K562 (cell line): ENCODE measurements around the gene OSGIN1. TPM values are rescaled to one million over a fixed set of nuclear protein-coding genes. Genes with fewer than 3 reads are reported as not detected.

Experiments used
- HIVEP1 ChIP-seq: fragments of 250-450 bp; sonication (Bioruptor Pico); IDR thresholded peaks from 2 replicates; pipeline ENCODE4 v1.4.0; 2020; ENCODE audit warnings: mild to moderate bottlenecking
- HNRNPK ChIP-seq: fragments of 200-400 bp; formaldehyde crosslinking; IDR thresholded peaks from one replicate; pipeline ENCODE4 v1.6.1; 2018; ENCODE audit warnings: mild to moderate bottlenecking, low read depth, low read length; ENCODE audit not compliant: poor library complexity, severe bottlenecking
- OTX1 ChIP-seq: fragments of 450-650 bp; formaldehyde crosslinking; IDR thresholded peaks from 2 replicates; pipeline ENCODE4 v1.4.0; 2022; ENCODE audit warnings: mild to moderate bottlenecking
- ZBTB40 ChIP-seq, 2 experiments: fragments of 450-650 bp in 1 of 2; sonication (generic) in 1 of 2; formaldehyde crosslinking in 1 of 2; IDR thresholded peaks; 2 replicates each; pipeline versions ENCODE4 v1.7.1 to v1.9.0; 2016 to 2022; ENCODE audit warnings: inconsistent platforms in 1 of 2, mild to moderate bottlenecking in 1 of 2, missing genetic modification reagents in 1 of 2
- ZNF395 ChIP-seq: fragments of 200-800 bp; sonication (Bioruptor generic); IDR thresholded peaks from 2 replicates; pipeline ENCODE4 v1.6.1; 2017; ENCODE audit warnings: missing genetic modification characterization, missing compliant biosample characterization
- polyA plus RNA-seq, 8 experiments: library from polyadenylated mRNA; depleted of rRNA in 4 of 8; stranded (reverse) in 5 of 8; unstranded in 3 of 8; fragments of >200 nt; fragmentation: Nextera tagmentation in 2 of 8; fragmentation: Illumina TruSeq in 1 of 8; extraction: Ambion mirVana in 2 of 8; extraction: Trizol in 1 of 8; gene quantifications; 2 replicates each; pipeline versions ENCODE4 v1.2.1 to v1.2.3, GENCODE V29; 2011 to 2014; ENCODE audit warnings: inconsistent platforms in 1 of 8, missing spikeins in 1 of 8
- total RNA-seq, 7 experiments: library from RNA; depleted of rRNA in 6 of 7; stranded (reverse); fragments of >200 nt in 6 of 7; fragmentation: Illumina TruSeq in 2 of 7; extraction: Trizol in 2 of 7; gene quantifications; 2 replicates each; pipeline versions ENCODE4 v1.2.1 to v1.2.3, GENCODE V29; 2011 to 2021; ENCODE audit warnings: low replicate concordance in 1 of 7

The OSGIN1 gene
- total and polyA plus RNA-seq, 9 of the 15 experiments (the other 6 are each of a cell fraction or from before 2014, with no cell fraction given): 0.03 to 3.6 (median 1.6) TPM

GRCh38 chr16:83967838-83968305, 14.8 kb downstream of the OSGIN1 start, which contains the start of gene NECAB2 (continued):
- TF ChIP-seq ZBTB40 (IDR thresholded peaks at IDR 0.05) (no peak), ZBTB40 (CRISPR knock-in tag; IDR thresholded peaks at IDR 0.05) (no peak), OTX1 (CRISPR knock-in tag) (peak; percentile 86; the same call in 1 of the 2 replicates), HIVEP1 (no peak), ZNF395 (CRISPR knock-in tag) (0 out of 2 replicates have a peak, but pooled peaks have one; percentile 35), HNRNPK (no peak)
